GM13976 (cell line): Measurements from ENCODE around the gene GMEB2.
"Not testable (repeated sequence)": the region's sequence is repeated elsewhere in the genome, so short reads cannot be mapped to it uniquely, and the experiment has no call there.

Experiments used
- DNase-seq: peaks from one replicate; pipeline ENCODE4 v3.0.0; 2012; ENCODE audit warnings: low spot score
- CTCF ChIP-seq: IDR thresholded peaks from 2 replicates; pipeline ENCODE4 v1.5.1; 2012; ENCODE audit warnings: borderline replicate concordance, mild to moderate bottlenecking; ENCODE audit not compliant: insufficient read depth; ENCODE audit errors: extremely low read depth, missing control alignments, control extremely low read depth
- in situ Hi-C: fragments of 300-500 bp; cut with MboI; formaldehyde crosslinking; loops from one replicate; pipeline ENCODE4 v1.12.0; 2022; ENCODE audit warnings: low sequenced_read_pairs, mixed read lengths, inconsistent platforms; ENCODE audit not compliant: unreplicated experiment

The GMEB2 gene

GRCh38 chr20:63636752-63637628 lies 10.1 kb upstream of the GMEB2 start:
- TF ChIP-seq CTCF: no peak

DNA sequence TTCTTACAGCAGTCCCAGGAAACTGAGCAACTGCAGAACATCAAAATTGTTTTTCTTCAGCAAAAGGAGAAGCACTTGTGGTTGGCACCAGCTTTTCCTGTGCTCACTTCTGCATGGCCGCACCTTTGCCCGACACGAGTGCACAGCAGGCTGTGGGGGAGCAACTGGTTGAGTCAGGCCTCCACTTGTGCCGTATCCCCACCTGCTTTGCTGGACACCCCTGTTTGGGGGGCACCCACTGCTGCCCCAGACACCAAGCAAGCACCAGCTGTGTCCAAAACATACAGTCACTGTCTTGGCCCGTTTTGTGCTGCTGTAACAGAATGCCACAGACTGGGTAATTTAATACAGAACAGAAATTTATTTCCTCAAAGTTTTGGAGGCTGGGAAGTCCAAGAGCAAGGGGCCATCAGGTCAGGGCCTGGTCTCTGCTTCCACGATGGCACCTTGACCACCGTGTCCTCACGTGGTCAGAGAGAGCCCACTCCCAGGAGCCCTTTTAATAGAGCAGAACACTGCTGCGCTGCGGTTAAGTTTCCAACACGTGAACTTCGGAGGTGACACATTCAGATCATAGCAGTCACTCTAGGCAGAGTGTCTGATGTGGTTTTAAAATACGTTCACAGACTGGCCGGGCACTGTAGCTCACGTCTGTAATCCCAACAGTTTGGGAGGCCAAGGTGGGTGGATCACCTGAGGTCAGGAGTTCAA lies 8.7 kb upstream of the GMEB2 start:
- no peak for DNase-seq
- in situ Hi-C loops: no loop called here
- TF ChIP-seq CTCF: no peak

More at GRCh38 chr20:63636752-63637628, 10.1 kb upstream of the GMEB2 start:
- in situ Hi-C loops: no loop called here
- DNase-seq: no peak

DNA sequence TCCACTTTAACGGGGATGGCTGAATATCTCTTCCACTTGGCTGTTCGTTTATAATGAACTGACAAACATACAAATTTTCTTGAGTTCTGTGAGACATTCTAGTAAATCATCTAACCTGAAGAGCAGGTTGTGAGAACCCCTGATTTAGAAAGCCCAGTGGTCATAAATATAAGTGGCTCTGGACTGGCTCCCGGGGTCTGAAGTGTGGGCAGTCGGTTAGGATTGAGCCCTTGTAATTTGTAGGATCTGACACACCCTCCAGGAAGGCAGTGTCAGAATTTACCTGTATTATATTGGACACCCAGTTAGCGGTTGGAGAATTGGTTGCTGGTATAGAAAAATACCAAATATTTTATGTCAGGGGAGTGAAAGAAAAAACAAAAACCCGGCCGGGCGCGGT lies 6.8 kb upstream of the GMEB2 start:
- no peak for DNase-seq
- in situ Hi-C loops: no loop called here
- no peak for TF ChIP-seq CTCF

- in situ Hi-C loops, DNase-seq: not testable (repeated sequence)
Measured at GRCh38 chr20:63631426-63631825, 4.5 kb upstream of the GMEB2 start.

DNA sequence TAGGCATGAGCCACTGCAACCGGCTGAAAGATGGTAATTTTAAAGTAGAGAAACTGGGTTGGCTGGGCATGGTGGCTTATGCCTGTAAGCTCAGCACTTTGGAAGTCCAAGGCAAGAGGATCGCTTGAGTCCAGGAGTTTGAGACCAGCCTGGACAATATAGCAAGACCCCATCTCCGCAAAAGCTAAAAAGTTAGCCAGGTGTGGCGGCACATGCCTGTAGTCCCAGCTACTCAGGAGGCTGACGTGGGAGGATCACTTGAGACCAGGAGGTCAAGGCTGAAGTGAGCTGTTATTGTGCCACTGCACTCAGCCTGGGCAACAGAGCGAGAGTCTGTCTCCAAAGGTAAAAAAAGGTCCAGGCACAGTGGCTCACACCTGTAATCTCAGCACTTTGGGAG lies 4.1 kb upstream of the GMEB2 start:
- in situ Hi-C loops, DNase-seq: not testable (repeated sequence)

DNA sequence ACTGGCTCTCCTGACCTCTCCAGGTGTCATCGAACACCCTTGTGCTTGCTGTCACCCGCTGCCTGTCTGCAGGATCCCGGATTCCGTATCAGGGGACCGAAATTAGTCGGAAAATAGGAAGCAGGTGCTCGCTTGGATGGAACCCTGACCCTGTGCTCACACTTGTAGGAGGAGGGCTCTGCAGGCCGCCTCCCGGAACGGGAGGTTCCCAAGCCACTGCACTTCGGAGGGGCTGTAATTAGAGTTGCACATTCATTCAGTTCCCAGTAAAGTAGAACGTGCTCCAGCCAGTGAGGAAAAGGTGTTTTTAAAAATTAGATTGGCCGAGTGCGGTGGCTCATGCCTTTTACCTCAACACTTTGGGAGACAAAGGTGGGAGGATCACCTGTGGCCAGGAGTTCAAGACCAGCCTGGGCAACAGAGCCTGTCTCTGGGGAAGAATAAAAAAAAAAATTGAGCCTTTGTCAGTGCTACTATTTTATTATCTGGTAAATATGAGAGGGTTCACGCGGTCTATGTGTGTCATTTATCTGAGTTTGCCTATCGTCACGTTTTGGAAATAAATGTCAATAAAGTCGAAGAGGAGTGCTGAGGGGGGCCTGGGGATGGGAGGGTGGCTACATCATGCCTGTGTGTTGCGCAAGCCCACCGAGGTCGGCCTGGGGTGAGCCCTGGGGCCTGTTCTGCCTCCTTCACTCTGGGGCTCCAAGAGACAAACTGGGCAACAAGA lies 1.5 kb upstream of the GMEB2 start:
- no peak for TF ChIP-seq CTCF
- in situ Hi-C loops: no loop called here
- DNase-seq: peak; percentile 78

DNA sequence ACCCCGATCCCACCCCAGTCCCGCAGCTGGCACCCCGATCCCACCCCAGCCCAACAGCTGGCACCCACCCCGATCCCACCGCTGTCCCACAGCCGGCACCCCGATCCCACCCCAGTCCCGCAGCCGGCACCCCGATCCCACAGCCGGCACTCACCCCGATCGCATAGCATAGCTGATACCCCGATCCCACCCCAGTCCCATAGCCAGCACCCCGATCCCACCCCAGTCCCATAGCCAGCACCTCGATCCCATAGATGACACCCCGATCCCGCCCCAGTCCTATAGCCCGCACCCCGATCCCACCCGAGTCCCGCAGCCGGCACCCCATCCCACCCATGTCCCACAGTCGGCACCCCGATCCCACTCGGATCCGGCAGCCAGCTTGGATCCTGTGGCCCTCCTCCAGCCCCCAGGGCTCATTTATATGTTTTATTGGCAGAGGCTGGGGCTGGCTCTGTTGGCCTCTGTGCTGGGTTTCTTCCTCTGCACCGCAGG lies 897 bp upstream of the GMEB2 start:
- TF ChIP-seq CTCF: no peak
- DNase-seq: no peak
- in situ Hi-C loops: no loop called here
